Measurements from ENCODE around the gene MAP2. TPM values are rescaled to one million over a fixed set of nuclear protein-coding genes. Genes with fewer than 3 reads are reported as not detected.

MAP2 gene
- polyA plus RNA-seq, 10 donors: 7.9 to 14.3 (median 12.0) TPM

DNA sequence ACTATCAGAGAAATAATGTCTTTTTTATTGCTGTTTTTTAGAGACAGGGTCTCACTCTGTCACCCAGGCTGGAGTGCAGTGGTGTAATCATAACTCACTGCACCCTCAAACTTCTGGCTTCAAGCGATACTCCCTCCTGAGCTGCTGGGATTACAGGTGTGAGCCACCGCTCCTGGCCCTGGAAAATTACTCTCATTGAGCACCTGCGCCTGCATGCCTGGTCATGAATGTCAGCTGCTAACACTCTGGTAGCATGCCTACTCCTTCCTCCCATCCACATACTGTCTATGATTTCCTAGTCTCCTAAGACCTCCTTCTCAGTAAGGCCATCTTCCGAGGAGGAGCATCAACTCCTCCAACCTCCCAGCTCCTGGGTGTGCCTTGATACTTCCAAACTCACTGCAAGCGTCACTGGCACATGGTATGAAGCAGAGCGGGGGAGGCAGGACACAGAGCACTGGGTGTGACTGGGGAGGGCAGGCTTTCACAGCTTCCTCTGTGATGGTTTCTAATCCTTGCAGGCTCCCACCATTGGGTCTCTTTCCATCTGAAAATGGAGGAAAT lies 1.6 kb upstream of the MAP2 start:
- peak in 1 of 3 donors; percentile 13 for DNase-seq

GRCh38 chr2:209424199-209424701 lies 403 bp downstream of the MAP2 start:
- no peak for DNase-seq

DNA sequence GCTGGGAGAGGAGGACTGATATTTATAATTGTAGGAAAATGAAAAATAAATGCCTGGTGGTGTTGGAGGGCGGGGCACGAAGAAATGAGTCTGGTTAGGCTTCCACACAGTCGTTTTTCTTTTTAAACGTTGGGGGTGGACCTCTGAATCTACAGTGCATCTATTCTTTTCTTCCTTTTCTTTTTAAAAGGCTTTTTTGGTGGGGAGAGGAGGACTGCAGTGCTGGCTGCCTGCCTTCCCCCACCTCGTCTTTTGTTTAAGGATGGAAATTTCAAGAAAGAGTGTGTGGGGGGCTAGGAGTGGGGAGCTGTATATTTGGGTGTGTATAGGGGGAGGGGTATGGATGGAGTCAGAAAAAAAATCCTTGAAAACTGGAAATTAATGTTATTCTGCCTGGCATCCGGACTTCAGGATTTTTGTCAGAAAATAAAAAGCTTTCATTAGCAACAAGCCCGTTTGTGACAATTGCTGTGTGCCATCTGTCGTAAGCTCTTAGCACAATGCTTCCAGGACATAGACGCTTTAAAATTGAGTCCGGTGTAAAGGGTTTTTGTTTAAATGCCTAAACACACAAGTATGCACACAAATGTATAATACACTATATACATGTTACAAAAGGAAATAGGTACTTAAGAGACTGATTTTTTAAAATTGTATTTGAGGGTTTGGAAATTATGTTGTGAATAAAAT lies 1.1 kb downstream of the MAP2 start:
- DNase-seq: peak in 1 of 3 donors; percentile 30

- peak in 1 of 3 donors; percentile 40 for DNase-seq
Observed at GRCh38 chr2:209425471-209426071, 1.7 kb downstream of the MAP2 start.

DNA sequence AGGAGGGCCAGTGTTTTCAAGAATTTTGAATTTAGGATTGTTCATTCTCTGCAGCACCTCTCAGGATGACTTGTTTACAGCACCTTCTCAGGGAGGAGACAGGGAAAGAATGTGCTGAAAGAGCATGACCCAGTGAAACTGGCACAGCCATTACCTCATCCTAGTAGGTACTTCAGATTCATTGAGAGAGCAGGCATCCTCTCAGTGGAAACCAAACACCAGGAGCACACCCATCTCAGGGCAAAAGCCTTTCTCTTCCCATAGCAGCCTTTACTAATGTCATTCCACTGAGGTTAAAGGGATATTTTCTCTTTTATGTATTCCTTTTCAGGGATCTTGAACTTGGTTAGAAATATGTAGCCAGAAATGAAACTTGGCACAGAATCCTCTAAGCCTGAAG lies 2.6 kb downstream of the MAP2 start:
- no peak for DNase-seq

DNA sequence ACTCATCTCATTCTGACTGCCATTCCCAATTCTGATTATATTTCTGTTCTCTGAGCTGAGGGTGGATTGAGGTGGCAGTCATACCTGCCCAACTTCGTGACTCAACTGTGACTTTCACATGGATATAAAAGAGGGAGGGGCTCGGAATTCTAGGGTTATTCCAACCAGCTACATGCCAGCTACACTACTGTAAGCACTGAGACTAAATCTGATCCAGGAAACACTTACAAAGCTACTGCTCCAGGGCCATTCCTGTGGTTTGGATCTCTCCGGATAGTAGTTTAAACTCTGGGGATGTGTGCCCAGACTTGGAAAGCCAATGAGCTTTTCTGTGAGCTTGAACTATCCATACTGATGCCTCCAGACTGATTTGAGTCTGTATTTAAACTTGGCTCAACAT lies 7.9 kb downstream of the MAP2 start:
- no peak for DNase-seq

DNA sequence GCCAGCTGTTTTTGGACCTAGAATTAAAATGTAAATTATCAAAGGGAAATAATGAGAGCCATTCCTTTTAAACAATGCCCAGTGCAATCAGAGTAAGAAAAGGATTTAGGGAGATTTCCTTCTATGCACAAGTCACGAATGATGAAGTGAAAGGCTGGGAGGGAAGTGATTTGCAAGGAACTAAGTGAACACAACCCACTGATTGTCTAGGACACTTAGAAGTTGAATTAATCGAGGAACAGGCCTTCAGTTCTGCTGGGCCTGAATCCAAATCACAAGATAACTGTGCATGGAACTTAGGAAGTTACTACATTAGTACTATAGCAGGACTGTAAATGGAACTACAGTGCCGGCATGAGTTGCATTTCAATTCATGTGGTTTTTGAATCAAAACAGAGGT lies 17.7 kb downstream of the MAP2 start:
- DNase-seq: peak in 1 of 3 donors; percentile 45

DNA sequence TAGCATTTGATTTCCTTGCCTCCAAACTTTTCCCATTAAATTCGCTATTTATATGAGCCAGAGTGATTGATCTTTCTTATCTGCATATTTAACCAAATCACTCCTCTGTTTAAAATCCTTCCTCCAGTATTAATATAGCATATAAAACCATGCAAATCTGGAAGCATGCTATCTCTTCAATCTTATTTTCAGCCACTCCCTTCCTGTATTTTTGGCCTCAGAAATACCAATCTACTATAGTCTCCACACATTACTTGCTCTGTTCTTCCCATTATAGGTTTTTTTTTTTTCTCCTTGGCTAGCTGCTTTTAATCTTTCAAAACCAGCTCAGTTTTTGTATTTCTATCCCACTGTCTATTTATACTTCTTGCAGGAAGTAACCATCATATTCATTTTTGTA lies 19.1 kb downstream of the MAP2 start:
- no peak for DNase-seq

DNA sequence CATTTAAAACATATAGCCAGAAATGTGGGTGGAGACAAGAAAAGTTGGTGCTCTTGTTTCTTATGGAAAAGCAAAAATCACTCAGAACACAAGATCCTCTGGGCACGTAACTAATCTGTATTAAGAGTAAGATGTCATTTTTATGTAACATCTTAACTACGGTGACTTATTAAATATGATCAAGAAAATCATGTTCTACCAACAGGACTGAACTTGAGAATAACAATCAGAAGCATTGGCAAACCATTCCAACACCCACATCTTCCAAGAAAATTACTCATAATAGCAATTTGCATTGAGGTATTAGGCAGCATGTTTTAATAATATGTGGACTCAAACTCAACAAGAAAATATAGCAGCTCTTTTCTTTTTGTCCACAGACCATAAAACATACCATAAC lies 21.6 kb downstream of the MAP2 start:
- no peak for DNase-seq

GRCh38 chr2:209451209-209451834 lies 27.5 kb downstream of the MAP2 start:
- DNase-seq: no peak

DNA sequence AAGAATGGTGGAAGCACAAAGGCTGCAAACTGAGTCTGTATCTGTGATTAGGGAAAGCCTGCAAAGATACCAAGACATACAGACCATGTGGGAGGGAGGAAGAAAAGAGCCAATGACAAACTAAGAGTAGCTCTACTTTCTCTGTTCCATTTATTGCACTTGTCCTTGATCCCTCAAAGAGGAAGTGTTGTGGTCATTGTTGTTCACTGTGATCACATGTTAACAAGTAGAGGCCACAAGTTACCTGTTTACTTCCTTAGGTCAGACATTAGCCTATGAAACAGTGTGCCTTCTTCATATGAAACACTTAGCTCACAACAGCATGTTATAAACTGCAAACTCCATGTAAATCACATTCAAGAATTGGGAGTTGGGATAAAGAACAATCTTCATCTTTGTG lies 32.6 kb downstream of the MAP2 start:
- no peak for DNase-seq

GRCh38 chr2:209458008-209458979 lies 34.4 kb downstream of the MAP2 start:
- DNase-seq: peak; percentile 40 to 71 (median 52)

DNA sequence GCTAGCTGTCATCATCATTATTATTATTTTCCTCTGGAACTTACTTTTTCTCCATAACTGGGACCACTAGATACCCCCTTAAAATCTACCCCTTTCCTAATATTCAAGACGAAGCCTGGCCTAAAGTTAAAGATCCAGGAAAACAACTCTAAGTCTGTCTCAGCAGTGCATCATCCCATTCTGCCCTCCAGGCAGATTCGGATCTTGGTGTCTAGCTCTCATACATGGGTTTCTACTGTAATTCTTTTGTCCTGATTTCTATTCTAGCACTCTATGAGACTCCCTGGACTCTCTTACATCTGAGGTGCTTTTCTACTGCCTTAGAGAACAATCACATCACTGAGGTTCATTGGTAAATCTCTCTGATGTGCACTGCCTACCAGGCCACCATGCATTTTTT lies 35.5 kb downstream of the MAP2 start:
- no peak for DNase-seq

GRCh38 chr2:209460151-209460761 lies 36.4 kb downstream of the MAP2 start:
- no peak for DNase-seq

- no peak for DNase-seq
Observed at GRCh38 chr2:209463226-209463625, 39.4 kb downstream of the MAP2 start.

DNA sequence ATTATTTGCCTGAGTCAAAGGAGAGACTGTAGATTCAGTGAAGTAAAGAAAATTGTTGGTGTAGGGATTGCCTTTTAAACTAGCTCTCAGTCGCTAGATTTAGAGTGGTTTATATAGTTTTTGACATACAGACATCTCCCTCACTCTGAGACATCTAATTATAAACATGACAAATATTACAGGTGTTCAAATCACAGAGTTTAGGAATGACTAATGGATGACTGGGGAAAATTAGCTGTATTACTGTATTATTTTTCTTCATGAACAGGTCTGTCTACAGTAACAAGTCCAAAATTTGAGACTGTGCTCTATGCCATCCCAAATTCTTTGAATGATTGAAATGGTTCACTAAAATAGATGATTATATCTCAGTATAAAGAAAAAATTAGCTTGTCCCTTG lies 40.0 kb downstream of the MAP2 start:
- no peak for DNase-seq

DNA sequence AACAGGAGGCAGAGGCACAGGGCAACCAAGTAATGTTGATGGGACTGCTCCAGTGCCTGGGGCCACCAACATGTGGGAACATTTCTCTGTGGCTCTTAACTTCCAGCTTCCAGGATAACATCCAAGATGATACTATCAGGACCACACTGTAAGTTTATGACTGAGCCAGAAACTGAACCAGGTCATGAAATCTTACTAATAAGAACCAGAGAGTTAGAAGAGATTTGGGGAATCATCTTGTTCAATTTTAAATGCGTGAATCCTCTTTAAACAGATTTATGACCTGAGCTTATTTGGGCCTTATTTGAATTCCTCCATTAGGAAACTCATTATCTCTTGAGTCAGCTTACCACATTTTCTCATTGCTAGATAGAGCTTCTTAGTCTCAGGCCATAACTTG lies 45.0 kb downstream of the MAP2 start:
- DNase-seq: no peak

DNA sequence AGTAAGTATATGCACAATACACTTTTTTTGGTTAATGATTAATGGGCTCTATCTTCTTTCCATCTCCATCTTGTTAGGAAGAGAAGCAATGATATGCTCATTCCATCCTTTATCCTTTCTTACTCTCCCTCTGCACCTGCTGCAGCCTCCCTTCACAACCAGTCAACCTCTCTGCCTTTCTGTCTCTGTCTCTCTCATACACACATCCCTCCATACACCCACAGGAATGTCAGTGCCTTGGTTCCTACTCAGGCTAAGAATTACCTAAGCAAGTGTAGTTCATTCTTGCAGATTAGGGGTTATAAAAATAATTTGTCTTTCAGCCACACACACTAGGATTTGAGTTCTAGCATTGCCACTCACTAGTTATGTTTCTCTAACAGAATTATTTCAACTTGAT lies 45.6 kb downstream of the MAP2 start:
- DNase-seq: no peak

DNA sequence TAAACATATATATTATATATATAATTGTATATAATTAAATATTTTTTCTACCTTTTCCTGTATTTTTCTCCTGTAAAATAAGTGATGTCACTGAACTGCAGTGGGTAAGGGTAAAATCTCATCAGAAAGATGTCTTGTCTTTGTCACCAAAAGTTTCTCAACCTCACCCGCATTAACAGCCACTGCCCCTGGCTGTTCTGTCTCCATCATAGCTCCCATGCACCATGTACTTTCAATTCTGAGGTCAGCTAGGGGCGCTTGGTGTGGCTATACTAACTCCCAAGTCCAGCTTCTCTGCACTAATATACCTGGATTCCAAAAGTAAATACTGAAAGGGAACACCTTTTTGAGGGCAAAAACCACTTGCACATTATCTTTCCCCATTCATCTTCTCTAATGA lies 46.6 kb downstream of the MAP2 start:
- DNase-seq: no peak

DNA sequence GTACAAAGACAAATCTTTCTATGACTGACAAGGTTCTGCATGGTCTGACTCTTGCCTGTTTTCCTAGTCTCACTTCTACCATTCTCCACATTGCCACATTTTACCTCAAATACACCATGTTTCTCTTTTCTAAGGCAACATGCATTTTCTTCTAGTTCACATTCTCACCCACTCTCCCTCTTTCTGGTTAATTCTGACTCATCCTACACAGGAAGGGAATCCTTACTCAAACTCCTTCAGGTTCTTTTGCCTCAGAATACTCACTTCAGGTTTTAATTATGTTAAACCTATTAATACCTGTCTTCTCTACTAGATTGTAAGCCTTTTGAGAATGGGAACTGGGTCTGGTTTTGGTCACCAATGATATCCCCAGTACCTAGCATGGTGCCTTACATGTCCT lies 47.2 kb downstream of the MAP2 start:
- no peak for DNase-seq

Data from muscle of back (tissue), 11 donors.